B cell (primary cell): ENCODE results near the gene KCTD12. TPM values are rescaled to one million over a fixed set of nuclear protein-coding genes. Genes with fewer than 3 reads are reported as not detected.

Experiments used
- ATAC-seq: fragments of 200-7000 bp; cut with Tn5 transposase; one replicate; pipeline ENCODE4 v1.10.0; 2021; ENCODE audit warnings: low read depth, mild to moderate bottlenecking, moderate number of reproducible peaks, moderate library complexity
- CTCF ChIA-PET: fragments of 350-600 bp; sonication (Branson Sonifier 250); formaldehyde crosslinking; loops from one replicate; lab custom pipeline; 2021; ENCODE audit warnings: antibody characterized with exemption, inconsistent platforms; lab: Charles Lee
- POLR2A ChIA-PET: fragments of 350-600 bp; sonication (Branson Sonifier 250); formaldehyde crosslinking; loops from one replicate; lab custom pipeline; 2021; ENCODE audit warnings: antibody characterized with exemption; lab: Charles Lee
- DNase-seq: peaks from one replicate; pipeline ENCODE4 v3.0.0; 2013
- H2AFZ ChIP-seq: 2 replicates; pipeline ENCODE4 v1.6.1; 2012; ENCODE audit warnings: mild to moderate bottlenecking, low read depth, low read length; ENCODE audit not compliant: insufficient read depth, poor library complexity, severe bottlenecking
- H3K27ac ChIP-seq, 2 donors: 1 replicate in 1 of 2; 2 replicates in 1 of 2; pipeline ENCODE4 v1.5.1; 2012 to 2013; ENCODE audit warnings: low read length in 2 of 2, mild to moderate bottlenecking in 2 of 2, moderate library complexity in 1 of 2
- H3K27me3 ChIP-seq, 4 experiments: fragments of 200-600 bp in 1 of 4; sonication (generic) in 1 of 4; replicated peaks in 1 of 4; 1 replicate in 2 of 4; 2 replicates in 2 of 4; pipeline versions ENCODE4 v1.6.1 to v1.7.0; 2013 to 2016; ENCODE audit warnings: low read length in 3 of 4, mild to moderate bottlenecking in 2 of 4, mixed read lengths in 1 of 4, moderate library complexity in 1 of 4; ENCODE audit not compliant: insufficient read depth in 4 of 4, control insufficient read depth in 3 of 4; ENCODE audit errors: control extremely low read depth in 1 of 4
- H3K36me3 ChIP-seq, 2 experiments: replicated peaks in 1 of 2; 1 replicate in 1 of 2; 2 replicates in 1 of 2; pipeline versions ENCODE4 v1.6.1 to v1.7.1; 2013; ENCODE audit warnings: low read length in 1 of 2; ENCODE audit not compliant: insufficient read depth in 2 of 2, control insufficient read depth in 1 of 2; ENCODE audit errors: control extremely low read depth in 1 of 2, extremely low read depth in 1 of 2
- H3K4me1 ChIP-seq, 2 donors: fragments of 200-600 bp in 1 of 2; sonication (generic) in 1 of 2; 1 replicate in 1 of 2; 2 replicates in 1 of 2; pipeline versions ENCODE4 v1.5.1 to v1.6.1; 2013 to 2017; ENCODE audit warnings: low read length in 2 of 2; ENCODE audit not compliant: control insufficient read depth in 2 of 2, insufficient read depth in 2 of 2
- H3K4me2 ChIP-seq: replicated peaks from 2 replicates; pipeline ENCODE3; 2012; ENCODE audit warnings: mild to moderate bottlenecking, low read depth, low read length; ENCODE audit not compliant: poor library complexity, severe bottlenecking
- H3K4me3 ChIP-seq, 5 experiments: fragments of 200-600 bp in 1 of 5; sonication (generic) in 1 of 5; 1 replicate in 3 of 5; 2 replicates in 2 of 5; pipeline versions ENCODE4 v1.5.1 to v1.7.0; 2011 to 2016; ENCODE audit warnings: low read length in 4 of 5, mild to moderate bottlenecking in 4 of 5, low read depth in 2 of 5, control low read depth in 1 of 5, moderate library complexity in 1 of 5; ENCODE audit not compliant: insufficient read depth in 1 of 5; ENCODE audit errors: control extremely low read depth in 1 of 5, extremely low read depth in 1 of 5
- H3K79me2 ChIP-seq: fragments of 200-600 bp; sonication (generic); one replicate; pipeline ENCODE4 v1.6.0; 2016; ENCODE audit warnings: low read length; ENCODE audit not compliant: control insufficient read depth, insufficient read depth
- H3K9ac ChIP-seq: fragments of 200-600 bp; sonication (generic); 2 replicates; pipeline ENCODE4 v1.6.1; 2017; ENCODE audit warnings: mild to moderate bottlenecking, low read length, moderate library complexity
- H3K9me3 ChIP-seq, 3 donors: one replicate each; pipeline versions ENCODE4 v1.6.1 to v1.7.1; 2013; ENCODE audit warnings: low read length in 2 of 3; ENCODE audit not compliant: control insufficient read depth in 2 of 3, insufficient read depth in 1 of 3; ENCODE audit errors: control extremely low read depth in 1 of 3
- H4K20me1 ChIP-seq: 2 replicates; pipeline ENCODE4 v1.6.0; 2012; ENCODE audit warnings: mild to moderate bottlenecking, low read length; ENCODE audit not compliant: insufficient read depth, control insufficient read depth, poor library complexity, severe bottlenecking
- H3K27ac Mint-ChIP-seq: one replicate; pipeline ENCODE4 v1.8.0; 2021; ENCODE audit warnings: mixed read lengths
- H3K27me3 Mint-ChIP-seq: one replicate; pipeline ENCODE4 v1.8.0; 2021; ENCODE audit warnings: mixed read lengths
- H3K4me1 Mint-ChIP-seq: one replicate; pipeline ENCODE4 v1.8.0; 2021; ENCODE audit warnings: mixed read lengths
- H3K4me3 Mint-ChIP-seq: one replicate; pipeline ENCODE4 v1.8.0; 2021; ENCODE audit warnings: mixed read lengths
- H3K9me3 Mint-ChIP-seq: one replicate; pipeline ENCODE4 v1.8.0; 2022; ENCODE audit warnings: mixed read lengths; ENCODE audit not compliant: insufficient read depth
- EZH2 ChIP-seq: IDR thresholded peaks from 2 replicates; pipeline ENCODE4 v1.6.1; 2012; ENCODE audit warnings: borderline replicate concordance, low read depth, mild to moderate bottlenecking, moderate library complexity, low read length; ENCODE audit not compliant: insufficient read depth, poor library complexity, severe bottlenecking
- WGBS: methylation state at CpG from one replicate; pipeline ENCODE4 v1.1.5; 2013; ENCODE audit warnings: missing lambda C conversion rate; ENCODE audit not compliant: insufficient coverage; 5-methylcytosine and 5-hydroxymethylcytosine counted together
- intact Hi-C: fragments of 100-400 bp; cut with micrococcal nuclease; formaldehyde crosslinking; loops from one replicate; pipeline ENCODE4 v1.10.0; 2022
- polyA plus RNA-seq: library from polyadenylated mRNA; depleted of rRNA; stranded (reverse); fragments of >200 nt; gene quantifications from 2 replicates; pipeline ENCODE4 v1.2.3, GENCODE V29; 2012
- total RNA-seq, 2 donors: library from RNA; stranded (reverse); fragments of 120-200 nt in 1 of 2; gene quantifications; 1 replicate in 1 of 2; 2 replicates in 1 of 2; pipeline versions ENCODE4 v1.2.3 to v1.2.4, GENCODE V29; 2013 to 2022
- TF ChIP-seq, protein P1 (sequence below): fragments of 200-600 bp; IDR thresholded peaks from one replicate; pipeline ENCODE4 v1.8.0; 2022; ENCODE audit warnings: antibody characterized with exemption, mild to moderate bottlenecking

Gene KCTD12
- total and polyA plus RNA-seq, 2 donors (not counting 1 experiment from before 2014, with no cell fraction given): 1.8 to 6.2 TPM

DNA sequence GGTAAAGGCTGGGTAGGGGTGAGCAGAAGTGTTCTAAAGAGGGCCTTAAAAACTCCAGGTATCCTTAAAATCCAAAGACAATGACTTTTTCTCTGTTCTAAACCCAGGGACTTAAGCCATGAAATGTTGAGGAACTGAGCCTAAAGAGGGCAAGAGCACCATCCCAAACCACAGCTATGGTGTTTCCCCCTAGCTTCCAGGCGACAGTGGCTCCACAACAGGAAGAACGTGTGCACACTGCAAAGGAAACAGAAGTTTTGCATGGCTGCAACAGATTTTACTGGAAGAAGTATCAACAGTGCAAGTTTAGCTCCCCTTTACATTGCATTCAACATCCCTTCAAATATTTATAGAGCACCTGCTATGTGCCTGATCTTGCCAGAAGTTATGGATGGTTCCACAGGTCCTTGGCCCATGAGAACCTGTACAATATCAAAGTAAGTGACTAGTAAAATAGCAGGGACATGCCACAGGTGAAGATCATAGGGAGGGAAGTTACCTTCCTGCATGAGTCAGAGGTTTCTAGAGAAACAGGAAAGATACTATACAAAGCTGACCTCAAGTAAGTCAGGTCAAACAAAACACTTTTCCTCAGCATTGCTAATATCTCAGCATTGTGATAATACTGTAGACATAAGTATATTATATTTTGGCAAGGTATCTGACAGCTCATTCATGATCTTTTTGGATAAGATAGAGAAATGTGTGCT, 8.4 kb upstream of the KCTD12 start:
- ChIA-PET CTCF (interaction anchor here (1.0 to 2.0 kb wide), 5 partner anchors 9 to 1024 kb away, joined by 3 to 8 read pairs (median 3); no protein-coding TSS in a partner anchor), POLR2A (no interaction called here)
- H3K27ac ChIP-seq: no peak overlapping the region
- Mint-ChIP-seq H3K4me3 (no peak overlapping the region), H3K27me3 (peaks cover 13% of the 10 kb centered on the region), H3K27ac (no peak overlapping the region), H3K9me3 (peaks cover 5% of the 10 kb centered on the region), H3K4me1 (no peaks in the 10 kb centered on the region)
- H3K4me3 ChIP-seq: no peak overlapping the region
- DNase-seq: no peak
- H4K20me1 ChIP-seq: no peaks in the 10 kb centered on the region
- H3K36me3 ChIP-seq: no peaks in the 10 kb centered on the region
- H3K27me3 ChIP-seq: no peaks in the 10 kb centered on the region
- peaks cover 1 to 7% (median 2%) of the 10 kb centered on the region in 3 donors for H3K9me3 ChIP-seq
- no CpG with 5 or more reads among the region's 2 CpGs for WGBS
- H3K4me1 ChIP-seq: no peaks in the 10 kb centered on the region
- H2AFZ ChIP-seq: no peak overlapping the region
- no peaks in the 10 kb centered on the region for H3K79me2 ChIP-seq
- no peak overlapping the region for H3K9ac ChIP-seq
- no peak for ATAC-seq
- TF ChIP-seq, protein P1, sequence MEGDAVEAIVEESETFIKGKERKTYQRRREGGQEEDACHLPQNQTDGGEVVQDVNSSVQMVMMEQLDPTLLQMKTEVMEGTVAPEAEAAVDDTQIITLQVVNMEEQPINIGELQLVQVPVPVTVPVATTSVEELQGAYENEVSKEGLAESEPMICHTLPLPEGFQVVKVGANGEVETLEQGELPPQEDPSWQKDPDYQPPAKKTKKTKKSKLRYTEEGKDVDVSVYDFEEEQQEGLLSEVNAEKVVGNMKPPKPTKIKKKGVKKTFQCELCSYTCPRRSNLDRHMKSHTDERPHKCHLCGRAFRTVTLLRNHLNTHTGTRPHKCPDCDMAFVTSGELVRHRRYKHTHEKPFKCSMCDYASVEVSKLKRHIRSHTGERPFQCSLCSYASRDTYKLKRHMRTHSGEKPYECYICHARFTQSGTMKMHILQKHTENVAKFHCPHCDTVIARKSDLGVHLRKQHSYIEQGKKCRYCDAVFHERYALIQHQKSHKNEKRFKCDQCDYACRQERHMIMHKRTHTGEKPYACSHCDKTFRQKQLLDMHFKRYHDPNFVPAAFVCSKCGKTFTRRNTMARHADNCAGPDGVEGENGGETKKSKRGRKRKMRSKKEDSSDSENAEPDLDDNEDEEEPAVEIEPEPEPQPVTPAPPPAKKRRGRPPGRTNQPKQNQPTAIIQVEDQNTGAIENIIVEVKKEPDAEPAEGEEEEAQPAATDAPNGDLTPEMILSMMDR: no peak
- no peak for TF ChIP-seq EZH2
- intact Hi-C loops: no loop called here
- H3K4me2 ChIP-seq: no peak overlapping the region

- TF ChIP-seq, protein P1: no peak
- no peak for TF ChIP-seq EZH2
- no peak overlapping the region for H3K27ac Mint-ChIP-seq
- ChIA-PET POLR2A (no interaction called here), CTCF (no interaction called here)
- Histone ChIP-seq H4K20me1 (no peaks in the 10 kb centered on the region), H2AFZ (no peak overlapping the region), H3K27me3 (no peaks in the 10 kb centered on the region), H3K9me3 (peaks cover 0 to 1% (median 0%) of the 10 kb centered on the region in 3 donors), H3K27ac (no peak overlapping the region), H3K36me3 (no peaks in the 10 kb centered on the region), H3K9ac (no peak overlapping the region), H3K4me1 (no peaks in the 10 kb centered on the region), H3K4me3 (no peak overlapping the region), H3K4me2 (no peak overlapping the region), H3K79me2 (no peaks in the 10 kb centered on the region)
- peaks cover 7% of the 10 kb centered on the region for H3K27me3 Mint-ChIP-seq
- ATAC-seq: no peak
- 83% methylated on average over 1 of the region's 1 CpG for WGBS
- no peaks in the 10 kb centered on the region for H3K9me3 Mint-ChIP-seq
- no peak overlapping the region for H3K4me3 Mint-ChIP-seq
- no peaks in the 10 kb centered on the region for H3K4me1 Mint-ChIP-seq
- DNase-seq: no peak
- intact Hi-C loops: no loop called here
Observed at GRCh38 chr13:76892488-76892887, 6.3 kb upstream of the KCTD12 start.
